Osteoblast (primary cell): Measurements from ENCODE around the gene MGAT5. TPM values are rescaled to one million over a fixed set of nuclear protein-coding genes. Genes with fewer than 3 reads are reported as not detected.

Experiments used
- DNase-seq: peaks from one replicate; pipeline ENCODE4 v3.0.0; 2011; ENCODE audit warnings: low spot score, mixed read lengths; ENCODE audit not compliant: insufficient read length; ENCODE audit errors: missing footprints
- H2AFZ ChIP-seq: 2 replicates; pipeline ENCODE4 v1.6.0; 2011; ENCODE audit warnings: mild to moderate bottlenecking, low read length
- H3K27ac ChIP-seq: 2 replicates; pipeline ENCODE4 v1.5.1; 2011; ENCODE audit warnings: mild to moderate bottlenecking, low read depth, low read length, moderate library complexity
- H3K27me3 ChIP-seq: 2 replicates; pipeline ENCODE4 v1.6.0; 2012; ENCODE audit warnings: mild to moderate bottlenecking, control low read depth, inconsistent platforms, low read length, moderate library complexity; ENCODE audit not compliant: insufficient read depth
- H3K36me3 ChIP-seq: 2 replicates; pipeline ENCODE4 v1.5.1; 2011; ENCODE audit warnings: mild to moderate bottlenecking, low read length, control low read depth, moderate library complexity; ENCODE audit not compliant: insufficient read depth
- H3K4me1 ChIP-seq: 2 replicates; pipeline ENCODE4 v1.5.1; 2011; ENCODE audit warnings: mild to moderate bottlenecking, low read length, control low read depth, moderate library complexity; ENCODE audit not compliant: insufficient read depth
- H3K4me2 ChIP-seq: 2 replicates; pipeline ENCODE4 v1.6.0; 2011; ENCODE audit warnings: mild to moderate bottlenecking, low read length; ENCODE audit not compliant: insufficient read depth
- H3K4me3 ChIP-seq: fragments of 200-600 bp; sonication (generic); 3 replicates; pipeline ENCODE4 v1.5.1; 2012; ENCODE audit warnings: mild to moderate bottlenecking, low read length, inconsistent platforms; ENCODE audit not compliant: insufficient read depth
- H3K79me2 ChIP-seq: 2 replicates; pipeline ENCODE4 v1.6.0; 2012; ENCODE audit warnings: mild to moderate bottlenecking, low read length, control low read depth, inconsistent platforms; ENCODE audit not compliant: insufficient read depth
- H3K9me3 ChIP-seq: 2 replicates; pipeline ENCODE4 v1.5.1; 2011; ENCODE audit warnings: low read depth, low read length, control low read depth
- H4K20me1 ChIP-seq: 2 replicates; pipeline ENCODE4 v1.6.0; 2012; ENCODE audit warnings: mild to moderate bottlenecking, low read length, control low read depth; ENCODE audit not compliant: insufficient read depth
- CTCF ChIP-seq: IDR thresholded peaks from 2 replicates; pipeline ENCODE4 v1.5.1; 2011; ENCODE audit warnings: mild to moderate bottlenecking, low read depth, low read length, moderate library complexity; ENCODE audit errors: extremely low read depth
- total RNA-seq: library from RNA; depleted of rRNA; stranded (reverse); fragments of >200 nt; gene quantifications from 2 replicates; pipeline ENCODE4 v1.2.3, GENCODE V29; 2012

Gene MGAT5
- total RNA-seq, 1 donor: 29.7 TPM

GRCh38 chr2:134268265-134268664 lies 14.4 kb downstream of the MGAT5 start:
- Histone ChIP-seq H2AFZ (no peak overlapping the region), H4K20me1 (no peaks in the 10 kb centered on the region), H3K36me3 (no peaks in the 10 kb centered on the region), H3K79me2 (peaks cover 2% of the 10 kb centered on the region), H3K4me2 (no peak overlapping the region), H3K27ac (no peak overlapping the region), H3K4me3 (no peak overlapping the region), H3K27me3 (no peaks in the 10 kb centered on the region), H3K9me3 (no peaks in the 10 kb centered on the region), H3K4me1 (no peaks in the 10 kb centered on the region)
- no peak for DNase-seq
- TF ChIP-seq CTCF: no peak

- no peaks in the 10 kb centered on the region for H3K79me2 ChIP-seq
- no peak overlapping the region for H2AFZ ChIP-seq
- no peaks in the 10 kb centered on the region for H3K4me1 ChIP-seq
- TF ChIP-seq CTCF: no peak
- H3K4me3 ChIP-seq: no peak overlapping the region
- H3K36me3 ChIP-seq: no peaks in the 10 kb centered on the region
- no peaks in the 10 kb centered on the region for H3K9me3 ChIP-seq
- H3K27me3 ChIP-seq: no peaks in the 10 kb centered on the region
- no peak overlapping the region for H3K4me2 ChIP-seq
- no peak for DNase-seq
- no peak overlapping the region for H3K27ac ChIP-seq
- no peaks in the 10 kb centered on the region for H4K20me1 ChIP-seq
Observed at GRCh38 chr2:134269230-134269629, 15.4 kb downstream of the MGAT5 start.

- H3K79me2 ChIP-seq: no peaks in the 10 kb centered on the region
- H3K4me3 ChIP-seq: no peak overlapping the region
- no peak for DNase-seq
- no peaks in the 10 kb centered on the region for H4K20me1 ChIP-seq
- no peak for TF ChIP-seq CTCF
- H3K9me3 ChIP-seq: no peaks in the 10 kb centered on the region
- H3K4me1 ChIP-seq: no peaks in the 10 kb centered on the region
- no peak overlapping the region for H2AFZ ChIP-seq
- H3K27me3 ChIP-seq: no peaks in the 10 kb centered on the region
- H3K4me2 ChIP-seq: no peak overlapping the region
- no peaks in the 10 kb centered on the region for H3K36me3 ChIP-seq
- no peak overlapping the region for H3K27ac ChIP-seq
Observed at GRCh38 chr2:134269972-134270735, 16.3 kb downstream of the MGAT5 start.

GRCh38 chr2:134271758-134272157 lies 17.9 kb downstream of the MGAT5 start:
- H3K79me2 ChIP-seq: no peaks in the 10 kb centered on the region
- no peak overlapping the region for H3K4me2 ChIP-seq
- no peak overlapping the region for H3K27ac ChIP-seq
- H4K20me1 ChIP-seq: no peaks in the 10 kb centered on the region
- no peak for TF ChIP-seq CTCF
- no peaks in the 10 kb centered on the region for H3K9me3 ChIP-seq
- no peaks in the 10 kb centered on the region for H3K27me3 ChIP-seq
- no peak overlapping the region for H2AFZ ChIP-seq
- no peaks in the 10 kb centered on the region for H3K36me3 ChIP-seq
- peaks cover 2% of the 10 kb centered on the region for H3K4me1 ChIP-seq
- DNase-seq: no peak
- no peak overlapping the region for H3K4me3 ChIP-seq
